K562 (cell line): ENCODE measurements around the gene CDCP1. TPM values are rescaled to one million over a fixed set of nuclear protein-coding genes. Genes with fewer than 3 reads are reported as not detected.

Source experiments
- CUX1 ChIP-seq: fragments of 200-800 bp; sonication (Bioruptor generic); IDR thresholded peaks from 2 replicates; pipeline ENCODE4 v1.6.1; 2016; ENCODE audit warnings: missing genetic modification characterization, missing compliant biosample characterization
- CXXC5 ChIP-seq: fragments of 250-450 bp; sonication (Bioruptor Pico); IDR thresholded peaks from 2 replicates; pipeline ENCODE4 v1.8.0; 2022; ENCODE audit warnings: inconsistent platforms, mild to moderate bottlenecking, moderate library complexity
- HES1 ChIP-seq: fragments of 450-650 bp; IDR thresholded peaks from 2 replicates; pipeline ENCODE4 v1.6.1; 2016; ENCODE audit warnings: low read depth, mild to moderate bottlenecking, moderate library complexity
- HMG20A ChIP-seq: fragments of 450-650 bp; formaldehyde crosslinking; conservative IDR thresholded peaks from 2 replicates; pipeline ENCODE4 v1.4.0; 2020; ENCODE audit warnings: mild to moderate bottlenecking, mixed read lengths
- HSF4 ChIP-seq: fragments of 250-450 bp; sonication (Bioruptor Pico); IDR thresholded peaks from 2 replicates; pipeline ENCODE4 v2.1.2; 2022; ENCODE audit warnings: mild to moderate bottlenecking, moderate library complexity, borderline replicate concordance
- JUND ChIP-seq, 2 experiments: IDR thresholded peaks; 2 replicates in 1 of 2; 3 replicates in 1 of 2; pipeline ENCODE4 v1.6.1; 2011; ENCODE audit warnings: borderline replicate concordance in 2 of 2, low read depth in 2 of 2, low read length in 2 of 2, improper control_type of control experiment in 1 of 2, missing biosample characterization in 1 of 2, missing genetic modification characterization in 1 of 2, missing genetic modification reagents in 1 of 2
- MECOM ChIP-seq: fragments of 250-450 bp; sonication (Bioruptor Pico); IDR thresholded peaks from 2 replicates; pipeline ENCODE4 v1.8.0; 2022; ENCODE audit warnings: inconsistent platforms
- NFE2 ChIP-seq: IDR thresholded peaks from 2 replicates; pipeline ENCODE4 v1.6.1; 2014; ENCODE audit warnings: antibody characterized with exemption, low read depth
- PHB2 ChIP-seq: fragments of 450-650 bp; IDR thresholded peaks from 2 replicates; pipeline ENCODE4 v1.6.1; 2017; ENCODE audit warnings: low read depth
- STAT6 ChIP-seq: sonication (generic); formaldehyde crosslinking; IDR thresholded peaks from 2 replicates; pipeline ENCODE4 v1.8.1; 2023; ENCODE audit warnings: mild to moderate bottlenecking, missing genetic modification reagents
- U2AF2 ChIP-seq: fragments of 200-400 bp; formaldehyde crosslinking; optimal IDR thresholded peaks from 2 replicates; pipeline ENCODE3; 2017; ENCODE audit warnings: low read depth, mild to moderate bottlenecking, low read length
- UBTF ChIP-seq, 2 experiments: IDR thresholded peaks; 2 replicates each; pipeline ENCODE4 v1.6.1; 2012; ENCODE audit warnings: improper control_type of control experiment in 2 of 2, low read depth in 2 of 2, low read length in 2 of 2, borderline replicate concordance in 1 of 2
- ZNF12 ChIP-seq: sonication (generic); formaldehyde crosslinking; IDR thresholded peaks from 2 replicates; pipeline ENCODE4 v1.4.0; 2020; ENCODE audit warnings: mild to moderate bottlenecking, missing genetic modification reagents
- ZNF668 ChIP-seq: fragments of 250-450 bp; sonication (Bioruptor Pico); IDR thresholded peaks from 2 replicates; pipeline ENCODE4 v1.8.0; 2022; ENCODE audit warnings: mild to moderate bottlenecking, inconsistent platforms
- polyA plus RNA-seq, 8 experiments: library from polyadenylated mRNA; depleted of rRNA in 4 of 8; stranded (reverse) in 5 of 8; unstranded in 3 of 8; fragments of >200 nt; fragmentation: Nextera tagmentation in 2 of 8; fragmentation: Illumina TruSeq in 1 of 8; extraction: Ambion mirVana in 2 of 8; extraction: Trizol in 1 of 8; gene quantifications; 2 replicates each; pipeline versions ENCODE4 v1.2.1 to v1.2.3, GENCODE V29; 2011 to 2014; ENCODE audit warnings: inconsistent platforms in 1 of 8, missing spikeins in 1 of 8
- total RNA-seq, 7 experiments: library from RNA; depleted of rRNA in 6 of 7; stranded (reverse); fragments of >200 nt in 6 of 7; fragmentation: Illumina TruSeq in 2 of 7; extraction: Trizol in 2 of 7; gene quantifications; 2 replicates each; pipeline versions ENCODE4 v1.2.1 to v1.2.3, GENCODE V29; 2011 to 2021; ENCODE audit warnings: low replicate concordance in 1 of 7

Gene CDCP1
- total and polyA plus RNA-seq, 9 of the 15 experiments (the other 6 are each of a cell fraction or from before 2014, with no cell fraction given): 3.9 to 16.4 (median 5.2) TPM

GRCh38 chr3:45137656-45138181 is 8.5 kb downstream of the CDCP1 start (continued):
- TF ChIP-seq CUX1: peak; percentile 70; the same call in 1 of the 2 replicates
- TF ChIP-seq ZNF12 (CRISPR knock-in tag): 0 out of 2 replicates have a peak, but pooled peaks have one; percentile 35
- TF ChIP-seq JUND (IDR thresholded peaks at IDR 0.05; ENCODE audit: borderline replicate concordance, low read depth, low read length): peak; percentile 81
- peak; percentile 62; the same call in 2 of the 3 replicates for TF ChIP-seq JUND (tag; IDR thresholded peaks at IDR 0.05; ENCODE audit: borderline replicate concordance, low read depth, low read length)
- no peak for TF ChIP-seq HMG20A (CRISPR knock-in tag)
- TF ChIP-seq PHB2: peak; percentile 93
- TF ChIP-seq MECOM (CRISPR knock-in tag): peak; percentile 73; the same call in 1 of the 2 replicates
- no peak for TF ChIP-seq U2AF2
- TF ChIP-seq CXXC5 (CRISPR knock-in tag): peak; percentile 84
- no peak for TF ChIP-seq STAT6
- TF ChIP-seq ZNF668 (CRISPR knock-in tag): 0 out of 2 replicates have a peak, but pooled peaks have one; percentile 30
- no peak for TF ChIP-seq UBTF (IDR thresholded peaks at IDR 0.05; ENCODE audit: borderline replicate concordance in 1 of 2, low read depth in 2 of 2, low read length in 2 of 2)
- no peak for TF ChIP-seq HSF4 (CRISPR knock-in tag)
- TF ChIP-seq NFE2: peak; percentile 40; the same call in 1 of the 2 replicates
- peak; percentile 65; the same call in 1 of the 2 replicates for TF ChIP-seq HES1
